GM10266 (cell line): Measurements from ENCODE around the gene GTPBP3.
A peak's percentile ranks its signal among the peaks of the same experiment; 100 is the strongest.

Source experiments
- DNase-seq: peaks from one replicate; pipeline ENCODE4 v3.0.0; 2012; ENCODE audit errors: extremely low spot score
- CTCF ChIP-seq: IDR thresholded peaks from 2 replicates; pipeline ENCODE4 v1.5.1; 2012; ENCODE audit warnings: mild to moderate bottlenecking, low read depth; ENCODE audit not compliant: control insufficient read depth, insufficient read depth; ENCODE audit errors: missing control alignments

GTPBP3 gene

GRCh38 chr19:17326595-17326966 lies 10.8 kb upstream of the GTPBP3 start:
- no peak for DNase-seq
- no peak for TF ChIP-seq CTCF

GRCh38 chr19:17327068-17327653 lies 10.2 kb upstream of the GTPBP3 start:
- DNase-seq, result no peak
- no peak for TF ChIP-seq CTCF

GRCh38 chr19:17327654-17328516 lies 9.5 kb upstream of the GTPBP3 start:
- TF ChIP-seq CTCF, result no peak
- DNase-seq, result peak; percentile 87

- no peak for TF ChIP-seq CTCF
- DNase-seq, result peak; percentile 67
Observed at GRCh38 chr19:17328517-17329365, 8.6 kb upstream of the GTPBP3 start.

- TF ChIP-seq CTCF, result no peak
- DNase-seq, result no peak
Observed at GRCh38 chr19:17329366-17330261, 7.7 kb upstream of the GTPBP3 start.

- no peak for TF ChIP-seq CTCF
- no peak for DNase-seq
Observed at GRCh38 chr19:17330262-17331044, 6.9 kb upstream of the GTPBP3 start.
